COLO668 (cell line): Measurements from ENCODE around the gene PRC1.
A peak's percentile ranks its signal among the peaks of the same experiment; 100 is the strongest.

Source experiments
- DNase-seq: peaks from one replicate; lab custom pipeline; 2025; ENCODE audit not compliant: unreplicated experiment; lab: John Stamatoyannopoulos, UW

PRC1 gene

DNA sequence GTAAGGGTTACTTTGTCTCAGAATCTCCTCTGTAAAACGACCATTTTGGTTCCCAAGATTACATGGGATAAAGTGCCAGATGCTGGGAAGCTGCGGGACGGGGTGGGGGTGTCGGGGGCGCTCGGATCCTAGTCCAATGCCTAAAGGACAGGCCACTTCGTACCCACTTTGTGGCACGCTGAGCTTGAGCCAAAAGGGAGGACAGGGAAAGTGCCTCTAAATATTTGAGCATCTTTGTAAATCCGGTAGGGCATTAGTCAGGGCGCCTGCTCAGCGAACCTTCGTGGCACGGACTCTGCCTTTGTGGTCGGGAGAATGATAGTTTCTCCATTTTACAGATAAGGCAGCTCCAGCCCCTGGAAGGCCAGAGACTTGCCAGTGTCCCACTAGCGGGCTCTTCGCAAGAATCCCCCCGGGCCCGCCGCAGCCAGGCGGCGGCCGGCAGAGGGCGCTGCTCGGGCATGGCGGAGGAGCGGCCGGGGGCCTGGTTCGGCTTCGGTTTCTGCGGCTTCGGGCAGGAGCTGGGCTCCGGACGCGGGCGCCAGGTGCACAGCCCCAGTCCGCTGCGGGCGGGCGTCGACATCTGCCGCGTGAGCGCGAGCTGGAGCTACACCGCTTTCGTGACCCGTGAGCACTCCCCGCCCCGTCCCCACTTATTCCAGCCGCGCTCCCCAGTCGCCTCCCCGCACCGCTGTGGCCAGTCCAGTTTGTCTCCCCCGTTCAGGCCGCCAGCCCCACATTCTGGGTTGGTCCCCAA lies 37.9 kb downstream of the PRC1 start:
- peak; percentile 94 for DNase-seq

DNA sequence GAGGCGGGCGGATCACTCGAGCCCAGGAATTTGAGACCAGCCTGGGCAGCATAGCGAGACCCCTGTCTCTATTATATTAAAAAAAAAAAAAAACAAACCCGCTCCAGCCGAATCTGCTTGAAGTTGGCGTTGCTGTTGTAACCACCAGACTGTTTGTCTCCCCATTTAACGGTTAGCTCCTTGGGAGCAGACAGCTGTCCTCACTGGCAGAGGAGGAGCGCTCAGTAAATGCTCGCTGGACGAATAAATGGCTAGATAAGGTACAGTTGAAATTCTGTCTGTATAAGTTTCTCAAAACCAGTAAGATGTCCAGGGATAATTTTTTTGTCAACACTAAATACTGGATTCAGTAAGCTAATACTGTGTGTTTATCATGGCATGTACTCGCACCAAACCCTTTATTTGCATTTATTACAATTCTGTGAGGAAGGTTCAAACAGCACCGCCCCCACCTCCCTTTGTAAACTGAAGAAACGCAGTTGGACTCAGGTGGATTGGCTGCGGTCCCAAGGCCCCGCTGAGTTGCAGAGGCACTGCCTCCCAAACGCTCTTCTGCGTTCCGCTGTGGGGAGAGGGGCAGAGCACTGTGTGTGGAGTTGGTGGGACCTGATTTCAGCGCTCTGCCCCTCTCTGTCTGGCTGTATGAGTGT lies 38.6 kb downstream of the PRC1 start:
- DNase-seq = peak; percentile 51

DNA sequence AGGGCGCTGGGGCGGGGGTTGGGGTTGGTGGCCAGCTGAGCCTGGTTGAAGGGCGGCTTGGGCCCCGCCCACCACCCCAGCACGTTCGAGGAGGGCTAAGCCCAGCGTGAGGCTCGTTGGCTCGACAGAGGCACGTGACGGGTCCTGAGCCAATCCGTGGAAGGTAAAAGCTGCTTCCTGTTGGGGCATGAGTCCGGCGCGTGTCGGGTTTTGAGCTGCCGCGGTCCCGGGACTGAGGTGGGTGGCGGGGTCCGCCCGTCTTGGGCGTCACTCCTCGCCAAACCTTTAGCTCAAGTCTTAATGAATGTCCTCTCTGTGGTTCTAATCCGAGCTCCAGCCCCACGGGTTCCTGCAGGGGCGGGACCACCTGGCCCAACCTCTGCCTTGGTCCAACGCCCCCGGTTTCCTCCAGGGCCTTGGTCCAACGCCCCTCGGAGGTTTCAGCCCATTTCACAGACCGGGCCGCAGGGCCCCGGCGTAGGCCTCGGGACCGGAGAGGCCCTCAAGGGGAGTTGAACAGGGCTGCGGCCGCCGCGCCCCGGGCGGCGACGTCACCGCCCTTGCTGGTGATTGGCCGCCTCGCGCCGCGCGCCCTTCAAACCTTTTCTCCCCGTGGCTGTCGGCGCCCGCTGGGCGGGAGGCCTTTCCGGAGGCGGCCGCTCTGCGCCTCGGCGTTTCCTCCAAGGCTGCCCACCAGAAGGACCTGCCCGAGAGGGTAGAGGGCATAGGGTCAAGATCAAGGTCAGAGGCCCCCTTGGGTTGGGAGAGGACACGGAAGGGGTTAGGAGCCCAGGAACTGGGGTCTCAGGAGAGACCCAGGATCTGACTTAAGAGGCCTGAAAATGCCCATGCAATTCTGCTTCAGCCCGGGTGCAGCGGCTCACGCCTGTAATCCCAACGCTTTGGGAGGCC lies 39.4 kb downstream of the PRC1 start, which contains the start of gene RCCD1:
Gene RCCD1, plus strand, starts transcription at position 173 of the 912 bp plus-strand sequence. CDS start 1,851 bp downstream, outside the sequence.
- DNase-seq = peak; percentile 96

DNA sequence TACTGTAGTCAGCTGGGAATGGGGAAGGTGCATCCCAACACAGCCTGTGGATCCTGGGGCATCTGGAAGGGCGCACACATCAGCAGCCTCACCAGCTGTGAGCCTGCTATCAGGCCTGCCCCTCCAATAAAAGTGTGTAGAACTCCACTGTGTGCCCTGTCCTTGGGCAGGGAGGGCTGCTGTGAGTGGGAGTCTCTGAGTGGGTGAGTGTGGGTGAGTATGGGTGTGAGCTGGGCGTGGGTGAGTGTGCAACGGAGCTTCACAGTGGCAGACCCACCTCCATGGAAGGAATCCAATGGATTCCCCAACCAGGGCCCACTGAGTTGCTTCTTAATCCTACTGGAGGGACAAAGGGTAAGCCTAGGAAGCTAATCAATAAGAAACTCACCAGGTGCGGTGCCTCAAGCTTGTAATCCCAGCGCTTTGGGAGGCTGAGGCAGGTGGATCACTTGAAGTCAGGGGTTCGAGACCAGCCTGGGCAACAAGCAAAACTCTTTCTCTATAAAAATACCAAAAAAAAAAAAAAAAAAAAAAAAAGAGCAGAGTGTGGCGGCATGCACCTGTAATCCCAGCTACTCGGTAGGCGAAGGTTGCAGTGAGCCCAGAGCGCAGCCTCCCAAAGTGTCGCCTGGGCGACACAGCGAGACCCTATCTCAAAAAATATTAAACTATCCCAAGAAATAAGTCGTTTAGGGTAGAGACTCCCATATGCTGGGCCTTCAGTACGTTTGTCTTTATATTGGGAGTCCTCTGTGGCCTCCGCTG lies 40.2 kb downstream of the PRC1 start:
- no peak for DNase-seq

DNA sequence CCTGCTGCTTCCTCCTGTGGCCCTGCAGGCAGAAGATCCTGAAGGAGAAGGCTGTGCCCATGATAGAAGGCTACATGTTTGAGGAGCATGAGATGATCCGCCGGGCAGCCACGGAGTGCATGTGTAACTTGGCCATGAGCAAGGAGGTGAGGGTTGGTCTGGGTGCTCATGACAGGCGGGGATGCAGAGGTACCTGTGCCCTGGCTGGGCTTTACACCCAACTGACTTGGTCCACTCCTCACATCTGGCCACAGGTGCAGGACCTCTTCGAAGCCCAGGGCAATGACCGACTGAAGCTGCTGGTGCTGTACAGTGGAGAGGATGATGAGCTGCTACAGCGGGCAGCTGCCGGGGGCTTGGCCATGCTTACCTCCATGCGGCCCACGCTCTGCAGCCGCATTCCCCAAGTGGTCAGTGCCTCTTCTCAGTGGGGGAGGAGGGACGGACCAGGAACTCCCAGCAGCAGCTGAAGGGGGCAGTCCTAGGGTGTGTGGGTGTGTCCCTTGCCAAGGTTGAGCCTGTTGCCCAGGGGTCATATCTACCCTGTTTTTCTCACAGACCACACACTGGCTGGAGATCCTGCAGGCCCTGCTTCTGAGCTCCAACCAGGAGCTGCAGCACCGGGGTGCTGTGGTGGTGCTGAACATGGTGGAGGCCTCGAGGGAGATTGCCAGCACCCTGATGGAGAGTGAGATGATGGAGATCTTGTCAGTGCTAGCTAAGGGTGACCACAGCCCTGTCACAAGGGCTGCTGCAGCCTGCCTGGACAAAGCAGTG lies 41.2 kb downstream of the PRC1 start:
- DNase-seq = no peak

DNA sequence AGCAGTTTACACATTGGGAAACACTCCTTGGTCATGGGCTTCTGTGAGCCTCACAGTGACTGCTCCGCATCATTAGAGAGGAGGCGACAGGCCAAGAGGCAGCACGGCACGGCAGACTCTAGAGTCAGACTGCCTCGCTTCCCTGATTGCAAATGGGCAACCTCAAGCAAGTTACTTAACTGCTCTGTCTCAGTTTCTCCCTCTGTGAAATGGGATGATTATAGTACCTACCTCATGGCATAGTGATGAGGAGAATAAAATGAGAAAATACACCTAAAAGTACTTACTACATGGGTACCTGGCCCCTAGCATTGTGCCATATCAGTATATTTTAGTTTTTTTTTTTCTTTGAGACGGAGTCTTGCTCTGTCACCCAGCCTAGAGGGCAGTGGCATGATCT lies 43.7 kb downstream of the PRC1 start:
- DNase-seq = no peak

DNA sequence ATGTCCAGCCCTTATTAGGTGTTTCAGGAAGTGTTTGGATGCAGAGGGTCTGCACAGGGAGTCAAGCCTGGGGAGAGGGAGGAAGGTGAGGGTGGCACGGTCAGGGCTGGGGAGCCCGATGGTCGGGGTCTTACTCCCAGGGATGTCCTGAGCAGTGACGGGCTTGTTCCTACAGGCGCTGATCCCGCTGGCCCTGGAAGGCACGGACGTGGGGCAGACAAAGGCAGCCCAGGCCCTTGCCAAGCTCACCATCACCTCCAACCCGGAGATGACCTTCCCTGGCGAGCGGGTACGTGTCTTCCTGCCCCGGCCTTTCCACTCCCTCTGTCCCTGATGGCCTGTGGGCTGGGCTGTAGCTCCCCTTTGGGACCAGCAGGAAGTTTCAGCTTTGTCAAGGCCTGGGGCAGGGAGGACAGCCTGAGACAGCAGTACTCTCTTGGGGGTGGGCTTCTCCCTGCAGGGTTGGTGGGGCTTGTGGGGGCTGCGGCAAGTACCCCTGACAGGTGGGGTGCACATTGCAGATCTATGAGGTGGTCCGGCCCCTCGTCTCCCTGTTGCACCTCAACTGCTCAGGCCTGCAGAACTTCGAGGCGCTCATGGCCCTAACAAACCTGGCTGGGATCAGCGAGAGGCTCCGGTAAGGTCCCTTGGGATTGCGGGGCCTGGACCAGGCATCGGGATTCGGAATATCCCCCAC lies 44.2 kb downstream of the PRC1 start:
- DNase-seq = no peak

DNA sequence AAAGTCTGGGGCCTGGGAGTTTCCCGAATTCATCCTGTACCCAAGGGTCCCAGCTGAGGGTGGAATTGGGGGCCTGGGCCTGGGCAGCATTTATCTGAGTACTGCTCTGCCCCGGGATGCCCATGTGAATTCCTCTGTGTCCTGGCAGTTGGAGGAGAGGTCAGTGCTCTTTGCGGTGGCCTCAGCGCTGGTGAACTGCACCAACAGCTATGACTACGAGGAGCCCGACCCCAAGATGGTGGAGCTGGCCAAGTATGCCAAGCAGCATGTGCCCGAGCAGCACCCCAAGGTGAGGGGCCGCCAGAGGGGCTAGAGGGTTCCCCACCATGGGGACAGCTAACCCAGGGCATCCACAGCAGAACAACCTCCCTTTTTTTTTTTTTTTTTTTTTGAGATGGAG lies 45.8 kb downstream of the PRC1 start:
- DNase-seq = no peak

DNA sequence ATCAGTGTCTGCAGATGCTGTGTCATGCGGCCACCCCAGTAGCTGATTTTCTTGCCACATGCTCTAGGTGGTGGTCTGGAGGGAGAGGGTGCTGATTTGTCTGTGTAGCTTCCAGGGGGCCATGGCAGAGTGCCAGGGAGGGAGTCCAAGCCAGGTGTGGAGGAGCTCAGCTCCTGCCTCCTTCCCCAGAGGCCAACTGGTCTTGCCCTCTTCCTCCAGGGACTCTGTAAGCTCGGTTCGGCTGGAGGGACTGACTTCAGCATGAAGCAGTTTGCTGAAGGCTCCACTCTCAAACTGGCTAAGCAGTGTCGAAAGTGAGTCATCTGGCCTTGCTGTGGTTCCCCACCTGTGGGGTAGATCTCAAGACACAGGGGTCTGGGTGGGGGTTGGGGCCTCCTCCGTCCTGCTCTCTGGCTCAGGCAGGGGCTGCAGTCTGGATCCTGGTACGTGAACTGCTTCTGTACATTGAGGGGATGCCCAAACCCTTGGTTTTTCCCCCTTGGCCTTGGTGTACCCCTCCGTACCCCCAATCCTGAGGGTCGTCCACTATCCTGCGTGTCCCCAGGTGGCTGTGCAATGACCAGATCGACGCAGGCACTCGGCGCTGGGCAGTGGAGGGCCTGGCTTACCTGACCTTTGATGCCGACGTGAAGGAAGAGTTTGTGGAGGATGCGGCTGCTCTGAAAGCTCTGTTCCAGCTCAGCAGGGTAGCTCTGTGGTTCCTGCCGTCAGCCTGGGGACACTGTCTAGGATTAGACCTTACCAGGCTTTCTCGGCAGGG lies 46.6 kb downstream of the PRC1 start:
- no peak for DNase-seq

DNA sequence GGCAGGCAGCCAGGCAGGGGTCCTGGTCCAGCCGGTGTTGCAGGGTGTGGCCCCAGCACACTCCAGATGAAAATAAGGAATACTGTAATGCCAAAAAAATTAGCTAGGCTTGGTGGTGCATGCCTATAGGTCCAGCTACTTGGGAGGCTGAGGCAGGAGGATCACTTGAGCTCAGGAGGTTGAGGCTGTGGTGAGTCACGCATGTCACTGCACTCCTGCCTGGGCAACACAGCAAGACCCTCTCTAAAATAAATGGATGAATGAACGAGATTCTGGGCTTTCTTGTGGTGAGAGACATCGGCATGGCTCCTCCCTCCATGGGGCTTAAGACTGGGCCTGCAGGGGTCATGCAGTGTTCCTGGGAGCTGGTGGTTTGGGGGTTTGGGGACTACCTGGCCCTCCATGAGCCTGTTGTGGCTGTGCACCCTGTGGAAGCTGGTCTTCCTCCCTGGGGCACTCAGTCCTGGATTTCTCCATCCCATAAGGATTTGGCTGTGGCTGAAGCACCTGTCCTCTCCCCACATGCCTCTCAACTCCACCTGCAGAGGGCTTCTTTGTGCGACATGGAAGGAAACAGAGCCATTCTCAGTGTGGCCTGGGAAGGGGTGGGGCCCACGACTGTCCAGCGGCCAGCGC lies 47.3 kb downstream of the PRC1 start:
- no peak for DNase-seq

DNA sequence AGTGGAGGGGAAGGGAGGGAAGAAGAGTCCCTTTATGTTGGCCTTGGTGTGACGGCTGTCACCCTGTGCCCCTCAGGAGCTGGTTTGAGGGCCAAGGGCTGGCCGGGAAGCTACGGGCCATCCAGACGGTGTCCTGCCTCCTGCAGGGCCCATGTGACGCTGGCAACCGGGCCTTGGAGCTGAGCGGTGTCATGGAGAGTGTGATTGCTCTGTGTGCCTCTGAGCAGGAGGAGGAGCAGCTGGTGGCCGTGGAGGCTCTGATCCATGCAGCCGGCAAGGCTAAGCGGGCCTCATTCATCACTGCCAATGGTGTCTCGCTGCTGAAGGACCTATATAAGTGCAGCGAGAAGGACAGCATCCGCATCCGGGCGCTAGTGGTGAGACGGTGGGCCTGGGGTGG lies 47.8 kb downstream of the PRC1 start:
- DNase-seq = no peak

DNA sequence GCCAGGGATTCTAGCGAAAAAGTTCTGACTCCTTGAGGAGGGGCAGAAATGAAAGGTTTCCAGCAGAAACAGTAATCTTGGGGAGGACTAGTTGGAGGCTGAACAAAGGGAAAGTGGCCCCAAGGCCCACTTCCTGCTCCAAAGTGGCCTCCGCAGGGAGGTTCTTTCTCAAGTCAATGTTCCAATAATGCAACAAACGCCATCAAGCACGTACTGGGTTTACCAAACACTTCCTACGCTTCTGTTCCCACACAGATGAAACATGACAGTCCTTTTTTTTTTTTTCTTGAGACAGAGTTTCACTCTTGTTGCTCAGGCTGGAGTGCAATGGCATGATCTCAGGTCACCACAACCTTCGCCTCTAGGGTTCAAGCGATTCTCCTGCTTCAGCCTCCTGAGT lies 49.2 kb downstream of the PRC1 start:
- DNase-seq = no peak

DNA sequence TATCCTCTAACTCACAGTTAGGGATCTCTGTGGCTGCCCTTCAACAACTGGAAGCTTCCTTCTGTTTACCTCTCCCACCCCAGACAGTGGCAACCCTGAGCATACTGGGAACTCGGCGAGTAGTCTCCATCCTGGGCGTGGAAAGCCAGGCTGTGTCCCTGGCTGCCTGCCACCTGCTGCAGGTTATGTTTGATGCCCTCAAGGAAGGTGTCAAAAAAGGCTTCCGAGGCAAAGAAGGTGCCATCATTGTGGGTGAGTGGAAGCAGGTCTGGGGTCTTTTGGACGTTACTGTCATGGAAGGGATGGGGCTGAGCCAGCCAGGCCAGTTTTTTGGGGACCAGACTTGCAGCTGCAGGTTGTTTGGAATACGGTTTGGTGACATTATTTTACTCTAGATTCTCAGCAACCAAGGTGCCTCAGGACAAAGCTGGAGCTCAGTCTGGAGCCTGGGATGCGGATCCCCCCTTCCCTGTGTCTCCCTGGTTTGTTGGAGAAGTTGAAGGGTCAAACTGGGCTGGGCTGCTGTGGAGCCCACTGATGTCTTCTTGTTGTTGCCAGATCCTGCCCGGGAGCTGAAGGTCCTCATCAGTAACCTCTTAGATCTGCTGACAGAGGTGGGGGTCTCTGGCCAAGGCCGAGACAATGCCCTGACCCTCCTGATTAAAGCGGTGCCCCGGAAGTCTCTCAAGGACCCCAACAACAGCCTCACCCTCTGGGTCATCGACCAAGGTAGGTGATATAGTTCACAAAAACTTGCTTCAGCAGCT lies 51.8 kb downstream of the PRC1 start:
- DNase-seq = no peak

DNA sequence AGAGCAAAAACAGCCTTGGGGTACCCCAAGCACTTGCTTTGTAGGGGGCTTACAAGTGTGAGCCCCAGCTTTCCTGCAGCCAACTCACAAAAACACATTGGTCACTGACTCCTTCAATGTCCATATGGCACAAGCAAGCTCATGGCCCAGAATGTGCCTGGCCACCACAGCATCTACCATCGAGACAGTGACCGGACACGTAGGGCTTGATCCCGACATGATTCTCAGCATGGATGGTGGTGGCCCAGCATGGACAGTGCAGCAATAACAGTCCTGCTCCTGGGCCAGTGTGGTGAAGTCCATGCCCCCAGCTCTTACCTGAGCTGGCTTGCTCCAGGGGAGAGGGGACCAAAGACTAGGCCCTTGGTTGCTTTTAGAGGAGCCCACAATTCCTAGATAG lies 53.3 kb downstream of the PRC1 start:
- DNase-seq = no peak

DNA sequence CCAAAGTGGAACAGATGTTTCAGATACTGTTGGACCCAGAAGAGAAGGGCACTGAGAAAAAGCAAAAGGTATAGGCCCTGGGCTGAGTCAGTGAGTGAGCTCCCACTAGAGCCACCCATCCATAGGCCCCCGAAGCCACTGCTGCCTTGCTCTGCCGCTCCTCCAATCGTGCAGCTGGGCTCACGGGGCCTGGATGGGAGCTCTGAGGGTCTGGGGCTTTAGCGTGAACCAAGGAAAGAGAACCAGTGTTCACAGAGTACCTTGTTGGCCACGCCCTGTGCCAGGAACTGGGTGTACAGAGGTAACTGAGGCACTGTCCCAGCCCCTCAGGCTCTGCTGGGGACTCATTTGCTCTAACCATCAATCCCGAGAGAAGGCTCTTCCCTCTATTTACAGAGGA lies 54.6 kb downstream of the PRC1 start:
- no peak for DNase-seq

DNA sequence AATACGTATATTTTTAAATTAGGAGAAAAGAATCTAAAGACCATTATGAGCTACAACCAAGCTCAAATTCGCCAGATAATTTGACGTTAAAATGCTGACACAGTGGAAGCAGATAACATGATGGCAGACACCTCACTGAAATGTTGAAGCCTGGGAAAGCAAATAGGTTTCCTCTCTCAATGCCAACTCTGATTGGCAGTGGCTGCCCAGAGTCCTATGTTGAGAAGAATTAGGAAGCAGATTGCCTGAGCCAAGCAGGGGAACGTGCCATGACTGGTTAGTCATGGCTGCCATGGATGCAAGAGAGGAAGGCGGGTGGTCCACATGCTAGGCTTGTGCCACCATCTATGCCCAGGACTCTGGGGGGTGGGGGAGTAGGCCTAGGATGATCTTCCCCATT lies 56.1 kb downstream of the PRC1 start:
- DNase-seq = no peak

DNA sequence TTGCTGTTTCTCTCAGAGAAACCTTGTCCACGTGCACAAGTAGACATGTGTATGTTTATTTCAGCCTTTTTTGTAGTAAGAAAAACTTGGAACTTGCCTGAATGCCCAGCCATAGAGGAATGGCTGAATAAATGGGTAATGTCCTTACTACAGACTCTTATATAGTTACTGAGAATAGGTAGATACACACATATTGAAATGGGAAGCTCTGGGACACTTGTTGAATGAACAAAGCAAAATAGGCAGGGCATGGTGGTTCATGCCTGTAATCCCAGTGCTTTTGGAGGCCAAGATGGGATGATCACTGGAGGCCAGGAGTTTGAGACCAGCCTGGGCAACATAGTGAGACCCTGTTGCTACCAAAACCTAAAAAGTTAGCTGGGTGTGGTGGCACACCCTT lies 57.5 kb downstream of the PRC1 start:
- no peak for DNase-seq
